Nephron (organoid): ENCODE measurements around the gene GYG2.

Experiments used
- H3K27ac Mint-ChIP-seq, 3 experiments: 2 replicates each; pipeline ENCODE4 v1.8.0; 2020; ENCODE audit warnings: mixed read lengths in 3 of 3, mild to moderate bottlenecking in 2 of 3, moderate library complexity in 1 of 3
- H3K27me3 Mint-ChIP-seq: 2 replicates; pipeline ENCODE4 v1.8.0; 2021; ENCODE audit warnings: low read depth, mild to moderate bottlenecking, moderate library complexity, mixed read lengths
- H3K36me3 Mint-ChIP-seq: 2 replicates; pipeline ENCODE4 v1.8.0; 2020; ENCODE audit warnings: low read depth, mixed read lengths
- H3K4me1 Mint-ChIP-seq: 2 replicates; pipeline ENCODE4 v1.8.0; 2020; ENCODE audit warnings: mixed read lengths
- H3K4me3 Mint-ChIP-seq, 3 experiments: 2 replicates each; pipeline ENCODE4 v1.8.0; 2020; ENCODE audit warnings: mild to moderate bottlenecking in 3 of 3, mixed read lengths in 3 of 3, moderate library complexity in 2 of 3
- H3K9me3 Mint-ChIP-seq: 2 replicates; pipeline ENCODE4 v1.8.0; 2020; ENCODE audit warnings: mixed read lengths
- CTCF ChIP-seq, 3 experiments: fragments of 200-600 bp; sonication (generic); IDR thresholded peaks; one replicate each; pipeline ENCODE4 v1.5.0; 2021; ENCODE audit warnings: antibody characterized with exemption in 3 of 3; ENCODE audit not compliant: unreplicated experiment in 3 of 3

The GYG2 gene

GRCh38 chrX:2855761-2856160 is 27.0 kb downstream of the GYG2 start:
- H3K27ac Mint-ChIP-seq, result no peak overlapping the region
- no peaks in the 10 kb centered on the region for H3K4me1 Mint-ChIP-seq
- no peak for TF ChIP-seq CTCF (IDR thresholded peaks at IDR 0.05; ENCODE audit: unreplicated experiment in 3 of 3)
- H3K9me3 Mint-ChIP-seq, result no peaks in the 10 kb centered on the region
- H3K4me3 Mint-ChIP-seq, result no peak overlapping the region
- H3K36me3 Mint-ChIP-seq, result peaks cover 50% of the 10 kb centered on the region
- no peaks in the 10 kb centered on the region for H3K27me3 Mint-ChIP-seq

- Mint-ChIP-seq H3K4me1 (no peaks in the 10 kb centered on the region), H3K36me3 (peaks cover 61% of the 10 kb centered on the region), H3K27me3 (no peaks in the 10 kb centered on the region)
Measured at GRCh38 chrX:2857566-2857965, 28.8 kb downstream of the GYG2 start.

GRCh38 chrX:2859197-2859797 is 30.6 kb downstream of the GYG2 start:
- peaks cover 66% of the 10 kb centered on the region for H3K36me3 Mint-ChIP-seq
- H3K9me3 Mint-ChIP-seq, result no peaks in the 10 kb centered on the region
- H3K27me3 Mint-ChIP-seq, result no peaks in the 10 kb centered on the region
- TF ChIP-seq CTCF (IDR thresholded peaks at IDR 0.05; ENCODE audit: unreplicated experiment in 3 of 3), result no peak
- H3K27ac Mint-ChIP-seq, result no peak overlapping the region
- H3K4me1 Mint-ChIP-seq, result no peaks in the 10 kb centered on the region
- H3K4me3 Mint-ChIP-seq, result no peak overlapping the region

More at GRCh38 chrX:2857566-2857965, 28.8 kb downstream of the GYG2 start:
- no peak overlapping the region for H3K27ac Mint-ChIP-seq
- no peak for TF ChIP-seq CTCF (IDR thresholded peaks at IDR 0.05; ENCODE audit: unreplicated experiment in 3 of 3)
- H3K9me3 Mint-ChIP-seq, result no peaks in the 10 kb centered on the region
- H3K4me3 Mint-ChIP-seq, result no peak overlapping the region

GRCh38 chrX:2862404-2862803 is 33.7 kb downstream of the GYG2 start:
- no peak for TF ChIP-seq CTCF (IDR thresholded peaks at IDR 0.05; ENCODE audit: unreplicated experiment in 3 of 3)
- no peak overlapping the region for H3K4me3 Mint-ChIP-seq
- no peak overlapping the region for H3K27ac Mint-ChIP-seq
- no peaks in the 10 kb centered on the region for H3K27me3 Mint-ChIP-seq
- peaks cover 3% of the 10 kb centered on the region for H3K9me3 Mint-ChIP-seq
- no peaks in the 10 kb centered on the region for H3K4me1 Mint-ChIP-seq
- peaks cover 73% of the 10 kb centered on the region for H3K36me3 Mint-ChIP-seq

- Mint-ChIP-seq H3K36me3 (peaks cover 75% of the 10 kb centered on the region), H3K4me1 (no peaks in the 10 kb centered on the region), H3K27me3 (no peaks in the 10 kb centered on the region), H3K9me3 (peaks cover 4% of the 10 kb centered on the region), H3K4me3 (no peak overlapping the region), H3K27ac (peak overlapping the region in 2 of 3 experiments; percentile 60 to 87)
- TF ChIP-seq CTCF (IDR thresholded peaks at IDR 0.05; ENCODE audit: unreplicated experiment in 3 of 3), result no peak
Measured at GRCh38 chrX:2863646-2864045, 34.9 kb downstream of the GYG2 start.

GRCh38 chrX:2867206-2867605 is 38.5 kb downstream of the GYG2 start:
- peaks cover 5% of the 10 kb centered on the region for H3K4me1 Mint-ChIP-seq
- H3K27ac Mint-ChIP-seq, result no peak overlapping the region
- peaks cover 23% of the 10 kb centered on the region for H3K9me3 Mint-ChIP-seq
- H3K27me3 Mint-ChIP-seq, result no peaks in the 10 kb centered on the region
- no peak overlapping the region for H3K4me3 Mint-ChIP-seq
- peaks cover 89% of the 10 kb centered on the region for H3K36me3 Mint-ChIP-seq
- no peak for TF ChIP-seq CTCF (IDR thresholded peaks at IDR 0.05; ENCODE audit: unreplicated experiment in 3 of 3)
